Stimulated activated CD8-positive, alpha-beta memory T cell treated with anti-CD3 and anti-CD28 coated beads, Interleukin-4, amount 100 ng/mL, for 1 hour (primary cell): ENCODE data around the gene COL4A2.
A peak's percentile ranks its signal among the peaks of the same experiment; 100 is the strongest.

Source experiments
- DNase-seq, 2 donors: peaks; one replicate each; pipeline ENCODE4 v3.0.0-alpha.2; 2020; ENCODE audit warnings: low read depth in 2 of 2, low spot score in 1 of 2

COL4A2 gene

DNA sequence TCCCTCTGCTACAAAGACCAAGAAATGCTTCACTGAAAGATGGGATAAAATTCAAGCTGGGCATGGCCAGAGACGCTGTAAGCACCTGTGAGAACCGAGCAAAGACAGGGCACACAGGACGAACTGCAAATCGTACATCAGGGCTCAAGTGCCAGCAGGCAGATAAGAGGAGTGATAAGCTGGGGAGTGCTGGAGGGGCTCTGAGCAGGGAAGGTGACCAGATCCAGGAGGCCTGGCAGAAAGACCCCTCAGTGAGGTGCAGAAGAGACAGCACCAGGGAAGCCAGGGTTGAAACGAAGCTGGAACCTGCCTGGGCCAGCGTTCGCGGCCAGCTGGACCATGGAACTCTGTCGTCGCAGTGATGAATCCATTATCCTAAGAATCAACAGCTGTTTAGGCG lies 244.2 kb downstream of the COL4A2 start:
- no peak for DNase-seq

- DNase-seq = no peak
Measured at GRCh38 chr13:110552767-110553166, 245.7 kb downstream of the COL4A2 start.

DNA sequence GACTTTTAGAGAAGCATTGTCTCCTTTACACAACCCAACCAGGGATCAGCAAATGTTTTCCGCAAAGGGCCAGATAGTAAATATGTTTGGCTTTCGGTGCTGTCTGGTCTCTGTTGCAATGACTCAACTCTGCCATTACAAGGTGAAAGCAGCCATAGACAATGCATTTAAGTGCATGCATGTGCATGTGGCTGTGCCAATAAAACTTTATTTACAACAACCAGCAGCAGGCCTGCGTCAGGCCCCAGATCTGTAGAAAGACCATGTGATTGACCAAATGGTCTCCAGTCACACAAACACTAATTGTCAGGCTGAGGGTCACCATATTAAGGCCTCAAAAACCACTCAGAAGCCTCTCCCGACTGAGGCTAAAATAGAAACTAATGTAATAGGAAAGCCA lies 246.3 kb downstream of the COL4A2 start:
- no peak for DNase-seq

- no peak for DNase-seq
Measured at GRCh38 chr13:110554227-110554836, 247.2 kb downstream of the COL4A2 start.

- DNase-seq = no peak
Measured at GRCh38 chr13:110554946-110555345, 247.9 kb downstream of the COL4A2 start.

- no peak for DNase-seq
Measured at GRCh38 chr13:110555601-110556223, 248.6 kb downstream of the COL4A2 start.

DNA sequence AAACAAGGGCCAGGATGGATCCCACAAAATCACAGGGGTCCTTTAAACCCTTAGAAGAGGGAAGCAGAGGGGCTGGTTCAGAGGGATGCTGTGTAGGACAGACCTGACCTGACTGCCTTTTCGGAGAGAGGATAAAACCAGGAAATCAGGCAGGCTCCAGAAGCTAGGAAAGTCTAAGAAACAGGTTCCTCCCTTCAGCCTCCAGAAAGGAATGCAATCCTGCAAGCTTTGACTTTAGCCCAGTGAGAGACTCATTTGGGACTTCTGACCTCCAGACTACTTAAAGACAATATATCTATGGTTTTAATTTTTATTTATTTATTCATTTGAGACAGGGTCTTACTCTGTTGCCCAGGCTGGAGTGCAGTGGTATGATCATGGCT lies 249.1 kb downstream of the COL4A2 start:
- no peak for DNase-seq

GRCh38 chr13:110557082-110557481 lies 250.0 kb downstream of the COL4A2 start:
- DNase-seq = no peak

DNA sequence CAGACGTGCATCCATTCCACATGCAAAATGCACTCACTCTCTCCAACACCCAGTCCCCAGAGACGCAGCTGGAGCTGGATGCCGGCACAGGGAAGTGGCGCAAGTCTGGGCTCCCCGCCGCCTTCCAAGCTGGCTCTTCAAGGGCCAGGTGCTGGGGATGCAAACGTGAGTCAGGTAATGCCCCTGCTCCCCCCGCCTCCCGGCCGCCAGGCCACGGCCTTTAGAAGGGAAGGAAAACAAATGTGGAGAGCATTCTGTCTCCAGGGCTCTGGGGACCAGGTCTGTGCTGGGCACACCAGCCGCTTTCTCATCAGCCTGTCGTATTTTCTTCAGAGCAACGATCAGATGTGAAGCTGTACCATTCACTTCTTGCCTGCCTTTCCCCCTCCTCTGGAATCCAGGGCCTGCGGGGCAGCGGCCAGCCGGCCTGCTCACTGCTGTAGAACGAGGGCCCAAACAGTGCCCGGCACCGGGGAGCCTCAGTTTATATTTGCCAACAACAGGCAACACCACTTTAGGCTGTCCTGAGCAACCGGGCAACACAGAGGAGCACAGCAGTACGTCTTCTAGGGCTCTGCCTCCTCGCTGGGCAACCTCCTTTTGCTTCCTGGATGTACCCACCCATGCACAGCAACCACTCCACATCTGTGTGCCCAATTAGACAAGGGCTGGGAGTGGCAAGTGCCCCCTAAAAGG lies 250.7 kb downstream of the COL4A2 start:
- DNase-seq = no peak

DNA sequence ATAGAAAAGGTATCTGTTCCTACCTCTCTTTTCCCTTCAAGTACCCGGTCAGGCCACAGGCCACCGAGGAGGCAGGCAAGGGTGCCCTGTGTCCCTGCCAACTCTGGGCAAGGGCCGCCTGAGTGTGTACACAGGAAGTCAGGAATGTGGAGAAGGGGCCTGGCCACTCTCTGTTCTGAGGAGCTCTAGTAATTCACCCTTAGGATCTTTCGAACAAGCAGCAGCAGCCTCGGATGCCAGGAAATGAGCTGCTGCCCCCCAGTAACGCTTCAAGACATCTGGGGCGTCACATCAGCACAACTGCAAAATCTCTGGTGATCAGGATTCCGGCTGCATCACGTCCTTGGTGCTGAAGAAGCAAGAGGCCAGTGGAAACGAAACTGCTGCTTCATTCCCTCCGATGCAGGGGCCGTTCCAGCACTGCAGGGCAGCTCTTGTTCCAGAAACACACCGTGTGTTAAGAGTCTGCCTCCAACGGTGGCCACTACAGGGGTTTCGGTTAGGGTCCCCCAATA lies 252.4 kb downstream of the COL4A2 start:
- no peak for DNase-seq

DNA sequence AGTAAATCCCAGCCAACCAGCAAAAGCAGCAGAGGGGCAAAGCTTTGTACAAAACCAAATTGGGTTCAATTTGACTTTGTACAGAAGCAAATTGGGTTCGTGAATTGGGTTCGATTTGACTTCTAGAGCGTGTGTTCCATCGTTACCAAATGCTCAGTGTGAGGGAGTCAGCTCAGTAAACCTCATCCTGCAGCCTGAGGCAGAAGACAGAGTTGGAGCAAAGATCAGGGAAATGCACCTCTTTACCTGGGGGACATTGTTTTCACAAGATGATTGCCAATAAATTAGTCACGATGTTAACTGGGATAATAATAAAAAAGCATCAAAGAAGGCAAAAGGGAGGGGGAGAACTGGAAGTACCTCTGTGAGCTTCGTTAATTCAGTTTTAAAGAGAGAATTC lies 252.9 kb downstream of the COL4A2 start:
- no peak for DNase-seq

- DNase-seq = no peak
Measured at GRCh38 chr13:110560601-110561343, 253.7 kb downstream of the COL4A2 start.

DNA sequence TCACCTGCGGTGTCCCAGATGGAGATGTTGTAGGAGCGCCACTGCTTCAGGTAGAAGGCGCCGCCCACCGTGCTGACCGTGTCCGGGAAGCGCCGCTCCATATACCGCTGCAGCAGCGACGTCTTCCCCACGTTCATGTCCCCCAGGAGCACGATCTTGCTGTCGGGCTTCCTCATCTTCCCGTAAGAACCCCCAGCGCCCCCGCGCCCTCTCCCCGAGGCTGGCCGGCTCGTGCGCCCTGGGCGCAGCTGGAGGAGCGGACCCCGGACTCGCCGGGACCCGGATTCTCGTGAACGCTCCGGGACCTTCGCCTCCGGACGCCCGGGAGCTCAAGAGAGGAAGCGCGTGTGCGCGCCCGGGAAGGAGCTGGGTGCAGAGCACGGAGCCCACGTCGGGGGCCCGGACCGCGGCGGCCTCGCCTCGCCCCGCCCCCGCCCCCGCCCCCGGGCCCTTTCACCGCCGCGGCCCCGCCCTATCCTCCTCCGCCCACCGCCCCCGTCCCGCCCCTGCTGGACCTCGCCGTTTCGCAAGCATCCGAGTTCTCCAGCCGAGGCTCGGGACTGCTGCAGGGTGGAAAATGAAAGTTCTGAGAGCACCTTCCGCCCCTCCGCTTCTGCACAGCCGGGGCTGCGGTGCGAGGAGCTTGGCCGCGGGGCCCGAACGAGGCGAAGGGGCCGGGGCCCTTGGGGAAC lies 254.4 kb downstream of the COL4A2 start, which contains the start of gene RAB20:
RAB20 (minus strand) TSS at position 379 of the 692 bp plus-strand sequence; CDS start at position 176, 203 bp downstream.
- peak; percentile 6 to 7 for DNase-seq

DNA sequence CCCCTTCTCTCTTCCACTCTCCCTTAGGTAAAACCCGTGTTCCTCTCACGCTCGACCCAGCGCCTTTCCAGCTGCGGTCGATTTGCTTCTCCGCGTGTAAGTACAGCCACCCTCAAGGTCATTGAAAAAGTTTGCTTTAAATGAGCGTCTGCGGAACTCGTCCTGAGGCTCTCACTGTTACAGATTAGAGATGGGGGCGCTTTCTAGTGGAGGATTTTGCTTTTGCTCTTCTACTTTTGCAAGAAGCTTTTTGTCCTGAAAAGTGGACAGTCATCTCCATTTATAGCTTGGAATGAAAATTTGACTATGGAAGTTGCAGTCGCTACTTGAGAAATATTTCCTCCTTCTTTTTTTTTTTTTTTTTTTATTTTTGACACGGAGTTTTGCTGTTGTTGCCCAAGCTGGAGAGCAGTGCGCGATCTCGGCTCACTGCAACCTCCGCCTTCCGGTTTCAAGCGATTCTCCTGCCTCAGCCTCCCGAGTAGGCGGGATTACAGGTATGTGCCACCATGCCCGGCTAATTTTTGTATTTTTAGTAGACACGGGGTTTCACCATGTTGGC lies 255.0 kb downstream of the COL4A2 start:
- DNase-seq = peak in 1 of 2 donors; percentile 2
